Measurements from ENCODE around the gene ARHGEF11. TPM values are rescaled to one million over a fixed set of nuclear protein-coding genes. Genes with fewer than 3 reads are reported as not detected.

The ARHGEF11 gene
- total and polyA plus RNA-seq, 2 donors (not counting 1 experiment from before 2014, with no cell fraction given): 1.0 to 4.6 TPM

GRCh38 chr1:157042846-157043245 is 2.7 kb downstream of the ARHGEF11 start:
- H3K27me3 ChIP-seq (replicated peaks in 1 of 4; ENCODE audit: control extremely low read depth in 1 of 4, control insufficient read depth in 3 of 4, insufficient read depth in 4 of 4, low read length in 3 of 4): peaks cover 0 to 48% (median 36%) of the 10 kb centered on the region in 4 experiments
- intact Hi-C loops (cut with micrococcal nuclease): no loop called here
- Mint-ChIP-seq H3K27me3 (peaks cover 78% of the 10 kb centered on the region), H3K27ac (no peak overlapping the region), H3K4me3 (no peak overlapping the region), H3K9me3 (ENCODE audit: insufficient read depth) (no peaks in the 10 kb centered on the region), H3K4me1 (peaks cover 13% of the 10 kb centered on the region)
- H3K9ac ChIP-seq (ENCODE audit: low read length): no peak overlapping the region
- no peak overlapping the region for H3K4me2 ChIP-seq (replicated peaks; ENCODE audit: low read depth, low read length, poor library complexity, severe bottlenecking)
- no peaks in the 10 kb centered on the region for H3K79me2 ChIP-seq (ENCODE audit: control insufficient read depth, insufficient read depth, low read length)
- no peak overlapping the region for H2AFZ ChIP-seq (ENCODE audit: insufficient read depth, low read depth, low read length, poor library complexity, severe bottlenecking)
- no CpG with 5 or more reads among the region's 2 CpGs for WGBS (ENCODE audit: insufficient coverage)
- no peak overlapping the region for H3K27ac ChIP-seq (ENCODE audit: low read length in 2 of 2)
- ChIA-PET POLR2A (no interaction called here), CTCF (no interaction called here)
- H3K9me3 ChIP-seq (ENCODE audit: control extremely low read depth in 1 of 3, control insufficient read depth in 2 of 3, insufficient read depth in 1 of 3, low read length in 2 of 3): peaks cover 0 to 3% (median 0%) of the 10 kb centered on the region in 3 donors
- DNase-seq (no peak), ATAC-seq (ENCODE audit: low read depth) (no peak)
- H3K4me3 ChIP-seq (ENCODE audit: control extremely low read depth in 1 of 5, extremely low read depth in 1 of 5, insufficient read depth in 1 of 5, low read depth in 2 of 5, low read length in 4 of 5): no peak overlapping the region
- H3K4me1 ChIP-seq (ENCODE audit: control insufficient read depth in 2 of 2, insufficient read depth in 2 of 2, low read length in 2 of 2): peaks cover 12 to 15% of the 10 kb centered on the region in 2 donors
- H3K36me3 ChIP-seq (replicated peaks in 1 of 2; ENCODE audit: control extremely low read depth in 1 of 2, control insufficient read depth in 1 of 2, extremely low read depth in 1 of 2, insufficient read depth in 2 of 2, low read length in 1 of 2): no peaks in the 10 kb centered on the region
- TF ChIP-seq, protein P1, sequence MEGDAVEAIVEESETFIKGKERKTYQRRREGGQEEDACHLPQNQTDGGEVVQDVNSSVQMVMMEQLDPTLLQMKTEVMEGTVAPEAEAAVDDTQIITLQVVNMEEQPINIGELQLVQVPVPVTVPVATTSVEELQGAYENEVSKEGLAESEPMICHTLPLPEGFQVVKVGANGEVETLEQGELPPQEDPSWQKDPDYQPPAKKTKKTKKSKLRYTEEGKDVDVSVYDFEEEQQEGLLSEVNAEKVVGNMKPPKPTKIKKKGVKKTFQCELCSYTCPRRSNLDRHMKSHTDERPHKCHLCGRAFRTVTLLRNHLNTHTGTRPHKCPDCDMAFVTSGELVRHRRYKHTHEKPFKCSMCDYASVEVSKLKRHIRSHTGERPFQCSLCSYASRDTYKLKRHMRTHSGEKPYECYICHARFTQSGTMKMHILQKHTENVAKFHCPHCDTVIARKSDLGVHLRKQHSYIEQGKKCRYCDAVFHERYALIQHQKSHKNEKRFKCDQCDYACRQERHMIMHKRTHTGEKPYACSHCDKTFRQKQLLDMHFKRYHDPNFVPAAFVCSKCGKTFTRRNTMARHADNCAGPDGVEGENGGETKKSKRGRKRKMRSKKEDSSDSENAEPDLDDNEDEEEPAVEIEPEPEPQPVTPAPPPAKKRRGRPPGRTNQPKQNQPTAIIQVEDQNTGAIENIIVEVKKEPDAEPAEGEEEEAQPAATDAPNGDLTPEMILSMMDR (IDR thresholded peaks at IDR 0.05): no peak
- TF ChIP-seq EZH2 (IDR thresholded peaks at IDR 0.05; ENCODE audit: borderline replicate concordance, insufficient read depth, low read depth, low read length, poor library complexity, severe bottlenecking): no peak
- no peaks in the 10 kb centered on the region for H4K20me1 ChIP-seq (ENCODE audit: control insufficient read depth, insufficient read depth, low read length, poor library complexity, severe bottlenecking)

- no peak overlapping the region for H3K4me2 ChIP-seq (replicated peaks; ENCODE audit: low read depth, low read length, poor library complexity, severe bottlenecking)
- no peak overlapping the region for H3K4me3 ChIP-seq (ENCODE audit: control extremely low read depth in 1 of 5, extremely low read depth in 1 of 5, insufficient read depth in 1 of 5, low read depth in 2 of 5, low read length in 4 of 5)
- intact Hi-C loops (cut with micrococcal nuclease): no loop called here
- no peaks in the 10 kb centered on the region for H3K9me3 Mint-ChIP-seq (ENCODE audit: insufficient read depth)
- H3K36me3 ChIP-seq (replicated peaks in 1 of 2; ENCODE audit: control extremely low read depth in 1 of 2, control insufficient read depth in 1 of 2, extremely low read depth in 1 of 2, insufficient read depth in 2 of 2, low read length in 1 of 2): no peaks in the 10 kb centered on the region
- ChIA-PET POLR2A (no interaction called here), CTCF (no interaction called here)
- H4K20me1 ChIP-seq (ENCODE audit: control insufficient read depth, insufficient read depth, low read length, poor library complexity, severe bottlenecking): no peaks in the 10 kb centered on the region
- TF ChIP-seq, protein P1 (IDR thresholded peaks at IDR 0.05): no peak
- no peak for TF ChIP-seq EZH2 (IDR thresholded peaks at IDR 0.05; ENCODE audit: borderline replicate concordance, insufficient read depth, low read depth, low read length, poor library complexity, severe bottlenecking)
- H3K9ac ChIP-seq (ENCODE audit: low read length): no peak overlapping the region
- no peak overlapping the region for H3K27ac Mint-ChIP-seq
- peaks cover 0 to 1% (median 0%) of the 10 kb centered on the region in 3 donors for H3K9me3 ChIP-seq (ENCODE audit: control extremely low read depth in 1 of 3, control insufficient read depth in 2 of 3, insufficient read depth in 1 of 3, low read length in 2 of 3)
- no CpG with 5 or more reads among the region's 1 CpG for WGBS (ENCODE audit: insufficient coverage)
- H2AFZ ChIP-seq (ENCODE audit: insufficient read depth, low read depth, low read length, poor library complexity, severe bottlenecking): no peak overlapping the region
- DNase-seq (no peak), ATAC-seq (ENCODE audit: low read depth) (no peak)
- peaks cover 0 to 32% (median 27%) of the 10 kb centered on the region in 4 experiments for H3K27me3 ChIP-seq (replicated peaks in 1 of 4; ENCODE audit: control extremely low read depth in 1 of 4, control insufficient read depth in 3 of 4, insufficient read depth in 4 of 4, low read length in 3 of 4)
- no peak overlapping the region for H3K4me3 Mint-ChIP-seq
- H3K27ac ChIP-seq (ENCODE audit: low read length in 2 of 2): no peak overlapping the region
- H3K79me2 ChIP-seq (ENCODE audit: control insufficient read depth, insufficient read depth, low read length): no peaks in the 10 kb centered on the region
- H3K27me3 Mint-ChIP-seq: peaks cover 68% of the 10 kb centered on the region
- H3K4me1 ChIP-seq (ENCODE audit: control insufficient read depth in 2 of 2, insufficient read depth in 2 of 2, low read length in 2 of 2): peaks cover 5% of the 10 kb centered on the region in 2 donors
- peaks cover 4% of the 10 kb centered on the region for H3K4me1 Mint-ChIP-seq
Measured at GRCh38 chr1:157040802-157041201, 4.7 kb downstream of the ARHGEF11 start.

Data from B cell (primary cell).